PC-3 (cell line): ENCODE data around the gene CACNA1E.

Experiments used
- EZH2 ChIP-seq: fragments of 300-600 bp; sonication (generic); IDR thresholded peaks from one replicate; pipeline ENCODE4 v1.6.1; 2017; ENCODE audit warnings: antibody characterized with exemption, mild to moderate bottlenecking, low read length; ENCODE audit not compliant: unreplicated experiment
- TF ChIP-seq, protein P1 (sequence below): fragments of 300-600 bp; sonication (generic); conservative IDR thresholded peaks from 2 replicates; pipeline ENCODE4 v1.5.1; 2017; ENCODE audit warnings: antibody characterized with exemption, low read depth, mild to moderate bottlenecking, low read length

DNA sequence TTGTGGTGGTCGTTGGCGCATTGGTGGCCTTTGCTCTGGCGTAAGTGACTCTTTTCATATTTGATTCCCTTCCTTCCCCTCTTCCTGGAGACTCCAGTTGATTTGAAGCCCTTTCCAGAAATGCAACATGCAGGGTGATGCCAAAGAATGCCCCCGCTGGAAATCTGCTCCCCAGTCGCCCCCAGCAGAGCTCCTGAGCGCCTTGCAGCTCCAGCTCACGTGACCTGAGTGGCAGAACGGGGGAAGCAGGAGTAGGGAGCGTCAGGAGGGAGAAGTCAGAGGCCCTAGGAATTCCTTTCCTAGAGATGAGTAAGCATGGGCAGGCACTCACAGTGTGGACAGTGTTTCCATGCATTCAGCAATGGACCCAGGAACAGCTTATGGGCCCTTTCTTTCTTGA, 255.9 kb downstream of the CACNA1E start:
- TF ChIP-seq, protein P1, sequence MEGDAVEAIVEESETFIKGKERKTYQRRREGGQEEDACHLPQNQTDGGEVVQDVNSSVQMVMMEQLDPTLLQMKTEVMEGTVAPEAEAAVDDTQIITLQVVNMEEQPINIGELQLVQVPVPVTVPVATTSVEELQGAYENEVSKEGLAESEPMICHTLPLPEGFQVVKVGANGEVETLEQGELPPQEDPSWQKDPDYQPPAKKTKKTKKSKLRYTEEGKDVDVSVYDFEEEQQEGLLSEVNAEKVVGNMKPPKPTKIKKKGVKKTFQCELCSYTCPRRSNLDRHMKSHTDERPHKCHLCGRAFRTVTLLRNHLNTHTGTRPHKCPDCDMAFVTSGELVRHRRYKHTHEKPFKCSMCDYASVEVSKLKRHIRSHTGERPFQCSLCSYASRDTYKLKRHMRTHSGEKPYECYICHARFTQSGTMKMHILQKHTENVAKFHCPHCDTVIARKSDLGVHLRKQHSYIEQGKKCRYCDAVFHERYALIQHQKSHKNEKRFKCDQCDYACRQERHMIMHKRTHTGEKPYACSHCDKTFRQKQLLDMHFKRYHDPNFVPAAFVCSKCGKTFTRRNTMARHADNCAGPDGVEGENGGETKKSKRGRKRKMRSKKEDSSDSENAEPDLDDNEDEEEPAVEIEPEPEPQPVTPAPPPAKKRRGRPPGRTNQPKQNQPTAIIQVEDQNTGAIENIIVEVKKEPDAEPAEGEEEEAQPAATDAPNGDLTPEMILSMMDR: no peak
- TF ChIP-seq EZH2: no peak
